HUDEP-2 (cell line): ENCODE measurements around the gene ATP10B.

Experiments used
- DNase-seq, 76 experiments: peaks; one replicate each; lab custom pipeline; 2025; ENCODE audit not compliant: unreplicated experiment in 76 of 76; lab: John Stamatoyannopoulos, UW

ATP10B gene

DNA sequence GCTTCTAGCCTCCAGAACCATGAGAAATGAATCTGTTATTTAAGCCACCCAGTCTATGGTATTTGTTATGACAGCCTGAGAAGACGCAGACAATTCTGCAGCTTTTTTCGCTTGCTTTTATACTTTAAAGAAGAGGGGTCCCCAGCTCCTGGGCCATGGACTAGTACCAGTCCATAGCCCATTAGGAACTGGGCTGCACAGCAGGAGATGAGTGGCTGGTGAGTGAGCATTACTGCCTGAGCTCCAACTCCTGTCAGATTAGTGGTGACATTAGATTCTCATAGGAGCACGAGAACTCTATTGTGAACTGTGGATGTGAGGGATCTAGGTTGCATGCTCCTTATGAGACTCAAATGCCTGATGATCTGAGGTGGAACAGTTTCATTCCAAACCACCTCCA is 278.7 kb downstream of the ATP10B start:
- no peak for DNase-seq

DNA sequence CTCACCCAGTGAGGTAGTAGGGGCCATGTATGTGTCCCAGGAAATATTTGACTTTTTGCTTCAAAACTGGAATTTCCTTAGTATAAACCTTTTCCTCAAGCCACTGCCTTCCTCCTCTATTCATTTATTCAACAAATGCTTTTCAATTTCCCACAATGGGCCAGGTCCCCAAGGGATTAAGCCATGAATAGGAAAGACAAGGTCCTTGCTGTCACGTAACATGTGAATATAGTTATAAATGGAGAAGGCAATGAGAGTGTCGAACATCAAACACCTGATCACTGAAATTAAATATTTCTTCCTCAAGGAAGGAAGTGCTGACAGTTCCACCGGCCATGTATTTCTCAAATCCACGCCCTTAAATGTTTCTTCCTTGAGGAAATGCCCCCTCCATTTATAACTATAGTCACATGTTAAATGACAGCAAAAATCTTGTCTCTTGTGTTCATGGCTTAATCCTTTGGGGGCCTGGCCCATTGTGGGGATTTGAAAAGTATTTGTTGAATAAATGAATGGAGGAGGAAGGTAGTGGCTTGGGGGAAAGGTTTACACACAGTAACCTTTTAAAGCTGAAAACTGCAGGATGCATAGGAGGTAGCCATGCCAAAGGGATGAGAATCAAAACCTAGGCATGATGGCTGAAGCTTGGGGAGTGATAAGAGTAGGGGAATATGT is 284.8 kb downstream of the ATP10B start:
- no peak for DNase-seq

DNA sequence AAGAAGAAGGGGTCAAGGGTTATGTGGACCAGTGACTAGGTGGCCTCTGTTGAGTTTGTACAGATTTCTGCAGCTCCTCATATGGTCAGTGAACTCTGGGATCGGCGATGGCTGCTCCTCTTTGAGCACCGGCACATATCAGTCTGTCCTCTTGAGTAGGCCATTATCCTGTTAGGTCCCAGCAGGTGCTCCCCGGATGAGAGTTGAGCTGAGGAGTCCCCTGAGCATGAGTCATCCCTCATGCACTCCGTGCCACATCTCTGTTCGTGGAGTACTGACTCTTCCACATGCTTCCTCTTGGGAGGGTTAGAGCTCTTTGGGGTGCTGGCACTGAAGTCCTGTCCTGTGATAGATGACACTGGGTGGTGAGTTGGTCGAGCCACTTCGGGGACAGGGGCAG is 286.6 kb downstream of the ATP10B start:
- DNase-seq, result no peak

DNA sequence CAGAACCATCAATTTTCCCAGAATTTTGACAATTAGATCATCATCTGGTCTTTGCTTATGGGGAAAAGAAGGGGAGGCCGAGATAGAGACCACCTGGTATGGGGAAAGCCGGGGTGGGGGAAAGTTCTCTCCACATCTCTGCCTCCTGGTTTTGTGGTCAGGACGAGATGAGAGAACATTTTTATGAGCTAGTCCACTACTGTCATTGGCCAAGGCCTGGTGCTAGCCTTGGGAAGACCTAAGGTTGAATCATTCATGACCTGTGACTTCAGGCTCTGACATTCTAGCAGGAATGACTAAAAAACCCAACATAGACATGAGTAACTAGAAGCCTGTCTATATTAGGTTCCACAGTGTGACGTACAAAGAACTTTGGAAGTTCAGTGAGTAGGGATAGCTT is 295.2 kb downstream of the ATP10B start:
- DNase-seq, result no peak

DNA sequence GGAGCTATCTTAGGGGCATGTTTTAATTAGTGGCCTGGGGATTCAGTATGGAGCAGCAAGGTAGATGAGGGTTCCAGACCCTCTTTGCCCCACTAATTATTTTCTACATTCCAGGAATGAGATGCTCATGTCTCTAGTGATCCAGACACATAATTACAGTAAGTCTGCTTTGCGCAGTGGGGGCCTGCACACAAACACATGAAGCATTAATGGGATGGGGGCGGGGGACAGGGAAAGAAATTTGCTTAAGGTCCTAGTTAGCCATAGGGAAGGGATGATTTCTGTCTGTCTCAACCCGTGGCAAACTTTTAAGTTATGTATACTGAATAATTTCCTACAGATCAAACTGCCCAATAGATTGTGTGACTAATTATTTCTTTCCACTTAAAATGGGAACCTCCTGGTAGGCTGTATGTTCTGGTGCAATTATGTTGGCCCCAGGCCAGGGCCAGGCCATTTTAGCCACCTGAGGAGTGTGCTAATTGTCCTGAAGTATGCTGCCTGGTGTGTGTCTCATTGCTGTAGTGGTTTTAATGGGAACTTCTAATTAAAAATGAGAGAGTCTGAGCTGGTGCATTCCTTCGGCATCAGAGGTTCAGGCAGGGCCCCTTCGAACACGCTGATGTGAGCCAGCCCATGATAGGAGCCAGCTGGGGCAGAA is 295.9 kb downstream of the ATP10B start:
- no peak for DNase-seq

DNA sequence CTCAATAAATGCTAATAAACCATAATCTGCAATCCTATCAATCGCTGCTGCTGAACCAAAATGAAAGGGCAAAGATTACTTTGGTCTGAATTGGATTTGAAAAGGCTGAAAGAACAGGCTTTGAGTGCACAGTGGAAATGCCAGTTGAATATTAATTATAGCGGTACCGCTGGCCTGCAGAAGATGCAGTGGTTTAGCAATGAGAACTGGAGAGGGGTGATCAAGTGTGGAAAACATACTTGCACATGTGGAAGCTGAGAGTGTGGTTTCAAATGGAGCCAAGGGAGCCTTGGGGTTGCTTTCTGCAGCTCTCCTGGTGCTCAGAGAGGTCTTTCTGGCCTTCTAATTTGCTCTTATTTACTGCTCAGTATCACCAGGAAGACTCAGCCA is 296.4 kb downstream of the ATP10B start:
- no peak for DNase-seq

DNA sequence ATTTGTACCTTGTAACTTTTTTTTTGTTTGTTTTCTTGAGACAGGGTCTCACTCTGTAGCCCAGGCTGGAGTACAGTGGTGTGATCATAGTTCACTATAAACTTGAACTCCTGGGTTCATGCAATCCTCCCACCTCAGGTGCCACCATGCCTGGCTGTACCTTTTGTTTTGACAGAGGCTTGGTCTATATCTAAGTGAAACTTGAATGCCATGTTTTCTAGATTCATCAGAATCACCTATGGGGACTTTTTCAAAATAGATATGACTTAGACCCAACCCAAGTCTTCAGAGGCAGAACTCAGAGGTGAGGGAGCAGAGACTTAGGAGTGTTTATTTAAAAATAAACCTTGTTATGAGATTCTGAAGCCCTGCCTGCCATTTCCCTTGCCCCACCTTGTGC is 301.9 kb downstream of the ATP10B start:
- DNase-seq, result no peak

DNA sequence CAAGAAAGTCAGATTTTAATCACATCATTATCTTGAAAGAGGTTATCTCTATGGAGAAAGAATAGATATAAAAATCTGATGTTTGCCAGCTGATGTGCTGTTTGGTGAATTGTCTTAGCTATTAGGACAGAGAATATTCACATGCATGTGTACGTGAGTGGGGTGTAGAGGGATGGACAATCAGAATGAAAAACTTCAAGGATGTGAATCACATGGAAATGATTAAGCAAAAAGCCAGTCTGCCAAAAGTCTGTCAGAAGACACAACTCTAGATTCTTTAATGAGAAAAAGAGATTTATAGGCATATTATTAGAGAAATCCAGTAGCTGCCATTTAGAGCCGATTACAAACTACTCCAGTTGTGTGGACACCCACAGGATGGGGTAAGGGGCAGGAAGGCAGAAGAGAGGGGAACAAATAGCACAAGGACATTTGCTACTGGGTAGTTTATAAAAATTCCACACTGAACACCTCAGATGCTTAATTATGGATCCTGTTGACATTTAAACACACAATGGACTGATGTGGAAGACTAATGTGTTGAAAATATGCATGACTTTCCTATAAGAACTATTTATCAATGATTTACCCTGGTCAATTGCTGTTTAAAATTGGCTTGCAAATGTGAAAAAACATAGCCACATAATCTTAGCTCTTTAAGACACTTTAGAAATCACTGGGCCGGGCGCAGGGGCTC is 302.9 kb downstream of the ATP10B start:
- DNase-seq, result no peak

DNA sequence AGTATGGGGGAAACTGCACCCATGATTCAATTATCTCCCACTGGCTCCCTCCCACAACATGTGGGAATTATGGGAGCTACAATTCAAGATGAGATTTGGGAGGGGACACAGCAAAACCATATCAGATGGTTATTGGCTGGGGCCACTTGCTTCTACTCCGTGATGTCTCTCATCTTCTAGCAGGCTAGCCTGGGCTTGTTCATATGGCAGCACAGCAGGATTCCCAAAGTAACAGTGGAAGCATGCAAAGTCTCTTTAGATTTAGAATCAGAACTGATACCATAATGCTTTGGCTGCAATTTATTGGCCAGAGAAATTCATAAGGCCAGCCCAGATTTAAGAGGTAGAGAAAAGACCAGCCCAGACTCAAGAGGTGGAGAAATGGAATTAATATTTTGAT is 304.1 kb downstream of the ATP10B start:
- no peak for DNase-seq

DNA sequence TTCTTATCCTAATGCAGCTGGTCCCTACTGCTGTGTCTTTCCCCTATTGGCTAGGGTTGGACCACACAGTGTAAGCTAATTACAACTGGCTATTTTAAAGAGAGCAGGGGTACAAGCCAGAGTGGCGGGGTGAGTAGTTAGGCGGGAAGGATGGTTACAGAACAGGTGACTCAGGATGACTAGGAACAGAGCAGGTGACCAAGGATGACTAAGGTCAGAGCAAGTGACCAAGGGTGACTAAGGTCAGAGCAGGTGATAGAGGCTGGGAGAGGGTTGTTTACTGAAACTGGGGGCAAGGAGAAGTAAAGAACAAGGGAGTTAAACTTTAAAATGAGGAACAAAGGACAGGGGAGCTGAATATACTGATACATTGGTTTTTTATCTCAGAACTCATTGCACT is 304.9 kb downstream of the ATP10B start:
- no peak for DNase-seq

DNA sequence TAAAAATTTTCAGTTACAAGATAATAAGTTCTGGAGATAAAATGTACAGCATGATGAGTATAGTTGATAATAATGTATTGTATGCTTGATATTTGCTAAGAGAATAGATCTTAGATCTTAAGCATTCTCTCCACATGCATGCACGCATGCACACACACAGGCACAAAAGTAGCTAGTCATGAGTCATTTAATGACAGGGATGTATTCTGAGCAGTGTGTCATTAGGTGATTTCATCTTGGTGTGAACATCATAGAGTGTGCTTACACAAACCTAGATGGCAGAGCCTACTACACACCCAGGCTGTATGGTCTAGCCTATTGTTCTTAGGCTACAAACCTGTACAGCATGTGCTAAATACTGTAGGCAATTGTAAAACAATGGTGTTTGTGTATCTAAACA is 306.2 kb downstream of the ATP10B start:
- DNase-seq, result no peak

DNA sequence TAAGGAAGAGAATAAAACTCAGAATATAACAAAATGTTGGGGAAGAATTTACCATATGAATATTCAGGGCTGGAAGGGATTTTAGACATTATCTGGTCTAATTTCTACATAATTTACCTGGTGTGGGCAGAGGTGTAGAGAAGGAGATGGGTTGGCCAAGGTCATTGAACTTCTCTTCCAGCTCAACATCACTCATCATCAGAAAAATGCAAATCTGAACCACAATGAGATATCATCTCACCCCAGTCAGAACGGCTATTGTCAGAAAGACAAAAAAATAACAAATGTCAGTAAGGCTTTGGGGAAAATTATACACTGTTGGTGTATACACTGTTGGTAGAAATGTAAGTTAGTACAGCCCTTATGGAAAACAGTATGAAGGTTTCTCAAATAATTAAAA is 308.6 kb downstream of the ATP10B start:
- no peak for DNase-seq

DNA sequence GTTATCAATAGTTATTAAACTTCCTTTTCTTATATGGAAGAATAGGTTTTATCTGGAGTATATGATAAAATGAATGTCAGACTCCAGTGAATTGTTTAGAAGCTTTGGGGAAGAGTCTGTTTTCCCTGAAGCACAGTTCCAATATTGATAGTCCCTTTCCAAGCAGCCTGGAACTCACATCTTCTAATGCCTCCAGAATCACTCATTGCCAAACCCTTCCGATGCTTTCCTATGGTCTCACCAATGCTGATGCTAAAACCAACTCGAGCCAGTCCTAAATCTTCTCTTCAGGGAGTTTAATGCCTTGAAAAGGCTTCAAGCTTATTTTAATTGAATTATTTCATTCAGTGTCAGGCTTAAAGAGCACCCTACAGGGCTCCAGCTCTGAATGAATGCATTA is 309.2 kb downstream of the ATP10B start:
- DNase-seq, result no peak

DNA sequence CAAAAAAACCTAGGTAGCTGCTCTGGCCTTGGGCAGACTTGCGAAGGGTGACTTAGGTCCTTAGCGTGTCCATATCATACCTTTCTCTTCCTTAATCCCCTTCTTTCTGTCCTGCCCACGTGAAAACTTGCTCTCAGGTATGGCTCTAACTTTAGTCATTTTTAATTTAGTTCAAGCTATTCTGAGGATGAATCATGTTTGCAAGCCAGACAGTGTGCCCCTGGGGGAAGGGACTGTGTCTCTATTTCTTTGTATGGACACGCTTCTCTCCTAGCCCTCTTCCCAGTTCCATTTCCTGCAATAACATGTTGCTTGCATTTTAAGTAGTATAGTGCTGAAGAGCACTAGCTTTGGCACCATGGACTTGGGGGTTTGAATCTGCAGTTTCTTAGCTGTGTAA is 309.7 kb downstream of the ATP10B start:
- no peak for DNase-seq

DNA sequence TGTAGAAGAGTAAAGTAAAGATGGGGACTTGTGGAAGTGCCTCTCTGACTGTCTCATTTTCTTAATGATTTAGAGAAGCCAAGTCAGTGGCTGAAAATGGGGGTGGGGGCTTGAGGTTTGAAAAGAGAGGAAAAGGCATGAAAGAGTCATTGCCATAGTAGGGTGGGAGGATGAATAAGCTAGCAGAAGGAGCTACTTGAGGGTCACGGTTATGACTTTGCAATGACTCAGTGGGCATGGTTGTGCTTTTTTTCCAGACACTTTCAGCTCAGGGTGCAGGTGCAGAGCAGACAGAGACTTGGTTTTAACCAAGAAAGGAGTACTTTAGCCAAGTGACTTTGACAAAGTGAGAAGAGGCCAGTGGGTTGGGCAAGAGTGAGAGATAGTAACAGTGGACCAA is 312.6 kb downstream of the ATP10B start:
- DNase-seq, result no peak

DNA sequence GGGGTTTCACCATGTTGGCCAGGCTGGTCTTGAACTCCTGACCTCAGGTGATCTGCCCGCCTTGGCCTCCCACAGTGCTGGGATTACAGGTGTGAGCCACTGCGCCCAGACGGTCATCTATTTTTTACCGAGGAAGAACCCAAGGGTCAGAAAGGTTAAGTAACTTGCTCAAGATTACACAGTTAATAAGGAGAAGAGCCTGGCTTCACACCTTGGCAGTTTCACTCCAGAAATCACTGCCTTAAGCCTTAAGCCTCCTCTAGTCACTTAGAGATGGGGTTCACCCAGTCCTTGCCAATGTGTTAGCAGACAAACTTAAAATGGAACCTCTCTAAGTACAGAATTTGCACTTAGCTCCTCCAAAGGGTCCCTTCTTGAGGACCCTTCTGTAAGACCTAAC is 314.1 kb downstream of the ATP10B start:
- no peak for DNase-seq

DNA sequence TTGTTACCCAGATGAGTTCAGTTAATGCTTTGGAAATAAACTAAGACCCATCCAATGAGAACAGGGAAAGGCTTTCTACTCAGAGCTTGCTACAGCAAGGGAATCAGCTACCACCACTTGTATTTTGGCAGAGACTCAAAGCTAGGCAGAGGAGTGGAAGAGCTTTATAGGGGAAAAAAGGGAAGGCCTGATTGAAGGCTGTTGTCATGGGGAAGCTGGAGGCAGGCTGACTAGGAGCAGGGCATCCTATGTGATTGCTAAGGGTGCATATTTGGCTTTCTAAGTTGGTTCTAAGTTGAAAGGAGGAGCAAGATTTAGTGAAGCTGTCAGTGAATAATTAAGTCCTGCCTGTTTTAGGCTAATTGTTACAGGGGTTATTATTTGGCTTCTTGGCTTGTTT is 314.9 kb downstream of the ATP10B start:
- no peak for DNase-seq

DNA sequence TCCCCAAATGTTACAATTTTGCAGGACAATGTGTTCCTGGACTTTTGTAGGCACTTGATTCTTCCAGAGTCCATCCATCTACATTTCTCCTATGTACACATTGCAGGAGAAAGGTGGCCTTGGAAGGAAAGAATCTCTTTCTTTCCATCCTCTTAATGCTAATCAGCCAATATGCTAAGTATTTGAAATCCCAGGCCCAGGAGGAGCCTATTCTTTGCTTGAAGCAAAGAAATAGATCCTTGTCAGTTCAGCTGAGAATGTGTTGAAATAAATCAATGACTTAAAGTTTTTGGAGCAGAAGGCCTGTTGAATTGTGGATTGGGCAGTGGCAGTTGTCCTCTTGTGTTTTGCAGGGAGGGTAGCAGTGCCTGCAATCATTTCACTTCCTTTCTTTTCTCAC is 317.1 kb downstream of the ATP10B start:
- no peak for DNase-seq

DNA sequence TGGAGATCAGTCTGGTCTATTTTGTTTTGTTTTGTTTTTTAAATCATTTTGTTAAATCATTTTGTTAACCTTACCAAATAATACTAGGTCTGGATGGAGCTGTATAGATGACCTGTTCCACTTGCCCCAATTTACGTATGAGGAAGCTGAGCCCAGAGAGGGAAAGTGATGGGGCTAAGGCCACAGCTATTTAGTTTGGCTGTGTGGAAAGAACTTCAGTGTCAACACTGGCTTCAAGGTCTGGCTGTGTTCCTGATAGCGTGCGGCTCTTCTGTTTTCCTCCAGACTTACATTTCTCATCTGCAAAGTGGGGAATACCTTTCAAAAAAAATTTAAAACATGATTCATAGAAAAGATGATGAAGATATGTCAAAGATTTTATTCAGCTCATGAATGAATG is 317.9 kb downstream of the ATP10B start:
- DNase-seq, result no peak

DNA sequence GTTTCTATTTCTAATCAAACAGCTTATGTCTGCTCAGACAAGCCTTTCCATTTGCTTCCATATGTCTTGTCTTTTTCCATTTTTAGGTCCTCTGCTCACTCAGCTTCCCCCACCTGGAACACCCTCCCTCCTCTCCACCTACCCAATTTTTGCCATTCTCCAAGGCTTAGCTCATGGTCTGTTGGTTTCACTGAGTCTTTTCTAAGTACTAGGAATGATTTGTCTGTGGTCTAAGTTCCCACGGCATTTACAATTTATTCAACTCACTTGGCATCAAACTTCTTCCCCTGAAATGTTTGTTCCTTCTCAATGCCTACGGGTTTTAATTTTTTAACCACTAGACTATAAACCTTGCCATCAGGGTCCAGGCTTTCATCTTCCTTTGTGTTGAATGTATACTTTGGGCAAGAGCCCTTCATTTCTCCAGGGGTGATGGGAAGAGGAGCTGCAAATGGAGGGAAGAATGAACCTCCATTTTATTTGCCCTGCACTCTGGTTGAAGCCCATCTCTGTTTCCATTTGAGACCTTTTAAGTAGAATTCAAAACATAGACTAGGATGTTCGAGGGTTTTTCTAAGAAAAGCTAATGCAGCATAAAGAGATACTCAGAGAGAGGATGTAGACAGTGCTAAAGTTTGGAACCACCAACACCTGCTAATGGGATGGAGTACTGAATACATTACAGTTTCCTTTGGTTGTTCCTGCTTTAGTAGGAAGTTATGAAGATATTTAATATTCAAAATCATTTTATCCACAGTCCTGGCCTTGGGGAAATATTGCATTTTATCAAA is 326.3 kb downstream of the ATP10B start:
- DNase-seq, result no peak

DNA sequence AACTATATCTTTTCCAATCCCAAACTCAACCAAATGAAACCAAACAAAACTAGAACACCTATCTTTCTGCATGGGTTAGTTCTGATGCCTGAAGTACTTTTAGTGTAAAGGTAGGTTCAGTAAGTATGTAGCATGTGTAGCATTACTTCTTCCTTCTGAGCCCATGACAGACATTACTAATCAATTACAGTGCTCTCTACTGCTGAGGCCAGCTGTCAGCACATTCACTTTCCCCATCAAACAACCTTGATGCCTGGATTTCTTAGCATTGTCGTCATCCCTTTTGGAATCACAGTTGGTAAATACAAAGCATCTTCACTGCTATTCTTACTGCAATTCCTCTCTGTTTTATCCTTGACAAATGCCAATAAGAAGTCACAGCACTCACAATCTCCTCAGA is 327.2 kb downstream of the ATP10B start:
- no peak for DNase-seq
